ENCODE measurements around the gene CCNG1. TPM values are rescaled to one million over a fixed set of nuclear protein-coding genes. Genes with fewer than 3 reads are reported as not detected.

The CCNG1 gene
- total RNA-seq, 1 donor: 123 TPM

DNA sequence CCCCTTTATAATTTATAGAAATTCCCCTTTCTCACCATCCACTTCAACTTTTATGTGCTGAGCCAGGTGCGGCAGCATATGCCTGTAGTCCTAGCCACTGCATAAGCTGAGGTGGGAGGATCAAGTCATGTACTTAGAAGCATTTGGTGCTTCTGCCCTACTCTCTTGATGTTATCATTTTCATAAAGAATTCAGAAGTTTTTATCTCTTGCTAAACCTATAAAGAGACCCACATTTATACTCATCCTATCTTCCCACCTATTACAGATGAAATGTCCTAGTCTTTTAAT is 41.5 kb downstream of the CCNG1 start:
- DNase-seq (ENCODE audit: low read depth in 2 of 3, low spot score in 2 of 3): no peak

DNA sequence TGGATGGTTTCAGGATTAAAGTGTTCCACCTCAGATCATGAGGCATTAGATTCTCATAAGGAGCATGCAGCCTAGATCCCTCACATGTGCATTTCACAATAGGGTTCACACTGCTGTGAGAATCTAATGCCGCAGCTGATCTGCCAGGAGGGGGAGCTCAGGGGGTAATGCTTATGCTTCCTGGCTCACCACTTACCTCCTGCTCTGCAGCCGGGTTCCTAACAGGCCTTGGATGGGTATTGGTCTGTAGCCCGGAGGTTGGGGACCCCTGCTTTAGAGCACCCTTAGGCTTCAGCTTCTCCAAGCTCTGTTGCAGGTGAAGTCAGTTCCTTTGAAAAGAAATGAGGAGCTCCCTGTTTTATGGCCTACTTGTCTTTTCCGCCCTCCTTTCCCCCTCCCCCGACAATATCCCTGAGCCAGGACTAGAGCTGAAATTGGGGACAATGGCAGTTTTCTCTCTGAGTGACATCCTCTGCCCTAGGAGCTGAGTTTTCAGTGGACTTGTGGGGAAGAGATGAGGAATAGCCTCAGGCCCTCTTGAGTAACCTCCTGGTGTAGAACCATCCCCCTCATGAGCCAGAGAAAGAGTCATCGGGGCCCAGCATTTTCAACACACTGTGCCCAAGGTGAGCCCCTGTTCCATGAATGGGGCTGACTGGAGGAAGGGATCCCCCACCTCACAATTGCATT is 51.8 kb downstream of the CCNG1 start:
- peak in 1 of 3 donors; percentile 8 for DNase-seq (ENCODE audit: low read depth in 2 of 3, low spot score in 2 of 3)

DNA sequence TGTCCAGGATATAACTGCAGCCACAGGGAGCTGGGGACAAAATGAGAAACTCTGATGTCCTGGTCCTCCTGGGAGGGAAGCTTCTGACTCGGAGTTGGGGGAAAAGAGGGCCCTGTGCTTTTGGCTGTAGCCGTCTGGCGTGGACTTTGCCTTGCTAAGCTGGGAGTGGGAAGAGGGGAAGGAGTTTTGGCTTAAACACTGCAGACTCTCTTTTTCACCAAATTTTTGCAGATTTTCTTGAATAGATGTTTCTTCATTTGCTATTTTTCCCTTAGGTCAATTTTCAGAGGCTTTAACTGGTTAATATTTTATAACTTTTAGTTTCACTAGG is 52.3 kb downstream of the CCNG1 start:
- DNase-seq (ENCODE audit: low read depth in 2 of 3, low spot score in 2 of 3): no peak

Small RNAs within 50 kb of the gene (small RNA-seq; reads per million reads assigned to genes)
- not detected for gene AC008723.1

Other genes with a start within 250 kb of the CCNG1 start
- gene NUDCD2, start 22.5 kb downstream of the CCNG1 start, total RNA-seq: 6.2 TPM
- gene HMMR, start 23.0 kb downstream of the CCNG1 start, total RNA-seq: 0.54 TPM
- 42.8 TPM for gene MAT2B, start 68.0 kb downstream of the CCNG1 start, total RNA-seq